ENCODE data around the gene RORC.

The RORC gene

GRCh38 chr1:151828921-151829320, 2.7 kb downstream of the RORC start:
- DNase-seq, result peak in 9 of 51 donors; percentile 6 to 24 (median 12)

GRCh38 chr1:151827853-151828252, 3.7 kb downstream of the RORC start:
- no peak for DNase-seq

GRCh38 chr1:151825751-151826660, 5.6 kb downstream of the RORC start:
- peak in 1 of 51 donors; percentile 18 for DNase-seq

- peak in 4 of 51 donors; percentile 6 to 15 (median 10) for DNase-seq
Measured at GRCh38 chr1:151825204-151825603, 6.4 kb downstream of the RORC start.

- no peak for DNase-seq
Measured at GRCh38 chr1:151823175-151823574, 8.4 kb downstream of the RORC start.

- peak in 1 of 51 donors; percentile 36 for DNase-seq
Measured at GRCh38 chr1:151822404-151822803, 9.2 kb downstream of the RORC start.

GRCh38 chr1:151820940-151821339, 10.7 kb downstream of the RORC start:
- no peak for DNase-seq

- DNase-seq, result no peak
Measured at GRCh38 chr1:151819976-151820623, 11.5 kb downstream of the RORC start.

GRCh38 chr1:151819227-151819835, 12.3 kb downstream of the RORC start:
- DNase-seq, result no peak

- no peak for DNase-seq
Measured at GRCh38 chr1:151817353-151817730, 14.3 kb downstream of the RORC start.

- DNase-seq, result no peak
Measured at GRCh38 chr1:151816548-151817352, 14.9 kb downstream of the RORC start.

GRCh38 chr1:151815716-151816327, 15.8 kb downstream of the RORC start:
- DNase-seq, result no peak

GRCh38 chr1:151814971-151815545, 16.5 kb downstream of the RORC start:
- DNase-seq, result no peak

GRCh38 chr1:151814426-151814825, 17.2 kb downstream of the RORC start:
- DNase-seq, result no peak

- DNase-seq, result no peak
Measured at GRCh38 chr1:151813271-151813977, 18.2 kb downstream of the RORC start.

- DNase-seq, result peak in 1 of 51 donors; percentile 1
Measured at GRCh38 chr1:151811181-151811580, 20.4 kb downstream of the RORC start.

GRCh38 chr1:151809985-151810556, 21.5 kb downstream of the RORC start:
- no peak for DNase-seq

GRCh38 chr1:151809290-151809984, 22.2 kb downstream of the RORC start:
- DNase-seq, result peak in 1 of 51 donors; percentile 7

GRCh38 chr1:151807766-151808165, 23.8 kb downstream of the RORC start:
- DNase-seq, result no peak

Measured in hypothalamus (tissue), 51 donors.